Thymus (tissue), 11 donors: Measurements from ENCODE around the gene TGFB2. TPM values are rescaled to one million over a fixed set of nuclear protein-coding genes. Genes with fewer than 3 reads are reported as not detected.

ENCODE experiments used
- DNase-seq, 9 donors: peaks; one replicate each; pipeline ENCODE4 v3.0.0-alpha.2; 2013; ENCODE audit warnings: low spot score in 9 of 9, low read depth in 6 of 9, missing footprints in 1 of 9
- H3K27ac ChIP-seq, 2 donors: one replicate each; pipeline ENCODE4 v1.5.1; 2013; ENCODE audit warnings: control low read depth in 1 of 2, low read depth in 1 of 2, low read length in 1 of 2, mild to moderate bottlenecking in 1 of 2, moderate library complexity in 1 of 2
- H3K27me3 ChIP-seq, 2 donors: one replicate each; pipeline ENCODE4 v1.5.1; 2013; ENCODE audit warnings: low read length in 1 of 2; ENCODE audit not compliant: control insufficient read depth in 2 of 2, insufficient read depth in 1 of 2
- H3K36me3 ChIP-seq, 2 donors: one replicate each; pipeline ENCODE4 v1.5.1; 2013; ENCODE audit warnings: low read length in 1 of 2, mild to moderate bottlenecking in 1 of 2, moderate library complexity in 1 of 2; ENCODE audit not compliant: control insufficient read depth in 2 of 2, insufficient read depth in 2 of 2
- H3K4me1 ChIP-seq, 2 donors: one replicate each; pipeline ENCODE4 v1.5.1; 2013; ENCODE audit warnings: low read length in 2 of 2; ENCODE audit not compliant: control insufficient read depth in 2 of 2, insufficient read depth in 2 of 2
- H3K4me3 ChIP-seq, 2 donors: one replicate each; pipeline ENCODE4 v1.5.1; 2013; ENCODE audit warnings: low read length in 2 of 2, control low read depth in 1 of 2, mild to moderate bottlenecking in 1 of 2
- H3K9me3 ChIP-seq, 2 donors: one replicate each; pipeline ENCODE4 v1.5.1; 2013; ENCODE audit warnings: low read length in 1 of 2, mild to moderate bottlenecking in 1 of 2; ENCODE audit not compliant: control insufficient read depth in 2 of 2, insufficient read depth in 1 of 2
- WGBS: extraction: QIAGEN DNeasy Blood & Tissue Kit; methylation state at CpG from one replicate; pipeline ENCODE4 v1.1.7; 2013; 5-methylcytosine and 5-hydroxymethylcytosine counted together
- polyA plus RNA-seq: library from polyadenylated mRNA; stranded (reverse); fragments of 200-250 nt; gene quantifications from one replicate; pipeline ENCODE4 v1.2.3, GENCODE V29; 2013
- total RNA-seq: library from RNA; stranded (reverse); fragments of 120-200 nt; gene quantifications from one replicate; pipeline ENCODE4 v1.2.4, GENCODE V29; 2013
- donor health status: healthy.

TGFB2 gene
- total and polyA plus RNA-seq, 2 donors = 0.94 to 1.6 TPM

GRCh38 chr1:218402786-218403120, 57.6 kb downstream of the TGFB2 start:
- Histone ChIP-seq H3K27ac (no peak overlapping the region), H3K9me3 (no peaks in the 10 kb centered on the region), H3K4me1 (no peaks in the 10 kb centered on the region), H3K4me3 (no peak overlapping the region), H3K36me3 (no peaks in the 10 kb centered on the region), H3K27me3 (no peaks in the 10 kb centered on the region)
- 81% methylated on average over 7 of the region's 7 CpGs for WGBS
- DNase-seq = no peak

GRCh38 chr1:218403300-218403699, 58.2 kb downstream of the TGFB2 start:
- Histone ChIP-seq H3K4me1 (no peaks in the 10 kb centered on the region), H3K4me3 (no peak overlapping the region), H3K27me3 (no peaks in the 10 kb centered on the region), H3K9me3 (no peaks in the 10 kb centered on the region), H3K36me3 (no peaks in the 10 kb centered on the region), H3K27ac (no peak overlapping the region)
- WGBS = 98% methylated on average over 7 of the region's 7 CpGs
- DNase-seq = no peak

- WGBS = 81% methylated on average over 1 of the region's 1 CpG
- no peak for DNase-seq
- Histone ChIP-seq H3K4me3 (no peak overlapping the region), H3K27me3 (no peaks in the 10 kb centered on the region), H3K36me3 (no peaks in the 10 kb centered on the region), H3K9me3 (no peaks in the 10 kb centered on the region), H3K27ac (no peak overlapping the region), H3K4me1 (no peaks in the 10 kb centered on the region)
Observed at GRCh38 chr1:218407630-218408029, 62.5 kb downstream of the TGFB2 start.

DNA sequence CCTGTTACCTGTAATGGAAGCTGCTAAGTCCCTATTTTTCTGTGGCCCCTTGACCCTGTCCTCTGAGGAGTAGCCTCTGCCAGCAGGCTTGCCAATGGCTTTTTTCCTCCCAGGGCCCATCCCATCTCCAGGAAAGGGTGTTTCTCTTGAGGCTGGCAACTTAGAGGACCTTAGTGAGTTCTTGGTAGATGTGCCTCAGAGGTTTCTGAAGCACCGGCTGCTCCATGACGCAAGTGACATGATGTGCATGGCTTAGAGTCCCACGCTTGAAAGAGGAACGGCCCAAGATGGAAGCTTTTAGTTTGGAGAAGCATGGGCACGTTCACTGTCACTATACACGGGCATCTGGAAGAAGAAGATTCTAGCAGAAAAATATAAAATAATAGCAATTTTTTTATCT, 63.0 kb downstream of the TGFB2 start:
- no peak for DNase-seq
- Histone ChIP-seq H3K27ac (no peak overlapping the region), H3K36me3 (no peaks in the 10 kb centered on the region), H3K27me3 (no peaks in the 10 kb centered on the region), H3K4me1 (no peaks in the 10 kb centered on the region), H3K4me3 (no peak overlapping the region), H3K9me3 (no peaks in the 10 kb centered on the region)
- WGBS = 95% methylated on average over 6 of the region's 6 CpGs

- no peaks in the 10 kb centered on the region for H3K36me3 ChIP-seq
- no peak overlapping the region for H3K27ac ChIP-seq
- no peaks in the 10 kb centered on the region for H3K9me3 ChIP-seq
- H3K4me3 ChIP-seq = no peak overlapping the region
- no peaks in the 10 kb centered on the region for H3K27me3 ChIP-seq
- DNase-seq = no peak
- 82% methylated on average over 9 of the region's 9 CpGs for whole genome bisulfite sequencing
- H3K4me1 ChIP-seq = no peaks in the 10 kb centered on the region
Observed at GRCh38 chr1:218408942-218409341, 63.8 kb downstream of the TGFB2 start.

DNA sequence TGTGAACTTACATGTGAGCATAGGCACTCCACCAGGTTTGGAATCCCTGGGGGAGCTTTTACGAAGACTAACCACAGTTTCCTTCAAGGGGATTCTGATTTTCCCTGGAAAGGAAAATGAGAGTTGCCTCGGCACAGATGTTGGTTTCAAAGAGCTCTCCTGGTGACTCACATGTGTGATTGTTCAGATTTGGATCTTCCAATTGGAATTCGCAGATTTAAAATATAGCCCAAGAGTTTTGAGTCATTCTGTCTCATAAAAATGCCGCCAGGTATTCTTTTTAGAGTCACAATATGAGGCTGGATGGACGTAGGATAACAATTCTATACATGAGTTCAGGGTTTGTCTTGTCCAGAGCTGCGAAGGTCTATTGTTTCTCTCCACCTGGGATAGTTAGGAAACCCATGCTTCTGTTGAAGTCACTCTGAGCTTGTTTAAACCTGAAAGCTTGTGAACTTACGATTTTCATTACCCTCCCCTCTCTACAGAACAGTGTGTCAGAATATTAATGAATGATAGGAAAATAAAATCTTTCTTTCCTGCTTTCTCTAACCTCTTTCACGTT, 64.9 kb downstream of the TGFB2 start:
- H3K9me3 ChIP-seq = no peaks in the 10 kb centered on the region

GRCh38 chr1:218411101-218411500, 66.0 kb downstream of the TGFB2 start:
- 82% methylated on average over 1 of the region's 1 CpG for WGBS
- H3K4me1 ChIP-seq = no peaks in the 10 kb centered on the region
- H3K9me3 ChIP-seq = no peaks in the 10 kb centered on the region
- H3K4me3 ChIP-seq = no peak overlapping the region
- no peak for DNase-seq
- H3K36me3 ChIP-seq = no peaks in the 10 kb centered on the region
- no peaks in the 10 kb centered on the region for H3K27me3 ChIP-seq
- no peak overlapping the region for H3K27ac ChIP-seq

More for the DNA sequence above, 64.9 kb downstream of the TGFB2 start:
- Histone ChIP-seq H3K36me3 (no peaks in the 10 kb centered on the region), H3K4me1 (no peaks in the 10 kb centered on the region), H3K27ac (no peak overlapping the region), H3K27me3 (no peaks in the 10 kb centered on the region), H3K4me3 (no peak overlapping the region)
- WGBS = 87% methylated on average over 8 of the region's 8 CpGs
- no peak for DNase-seq

- 96% methylated on average over 7 of the region's 7 CpGs for WGBS
- H3K4me3 ChIP-seq = no peak overlapping the region
- no peaks in the 10 kb centered on the region for H3K4me1 ChIP-seq
- H3K9me3 ChIP-seq = no peaks in the 10 kb centered on the region
- H3K27ac ChIP-seq = no peak overlapping the region
- H3K36me3 ChIP-seq = no peaks in the 10 kb centered on the region
- no peak for DNase-seq
- H3K27me3 ChIP-seq = no peaks in the 10 kb centered on the region
Observed at GRCh38 chr1:218412171-218412570, 67.0 kb downstream of the TGFB2 start.

DNA sequence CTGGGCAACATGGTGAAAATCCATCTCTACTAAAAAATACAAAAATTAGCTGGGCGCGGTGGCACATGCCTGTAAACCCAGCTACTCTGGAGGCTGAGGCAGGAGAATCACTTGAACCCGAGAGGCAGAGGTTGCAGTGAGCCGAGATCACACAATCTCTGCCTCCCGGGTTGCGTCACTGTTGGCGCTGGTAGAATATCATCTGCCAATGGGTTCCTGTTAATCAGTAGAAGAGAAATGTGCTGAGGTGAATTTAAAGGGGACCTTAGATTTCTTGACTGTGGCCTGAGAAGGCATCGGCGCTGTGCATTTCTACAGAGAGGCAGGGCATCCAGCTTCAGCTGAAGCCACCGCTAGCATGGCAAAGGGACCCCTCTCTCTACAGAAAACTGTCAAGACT, 68.0 kb downstream of the TGFB2 start:
- H3K4me3 ChIP-seq = no peak overlapping the region
- H3K9me3 ChIP-seq = no peaks in the 10 kb centered on the region
- no peaks in the 10 kb centered on the region for H3K36me3 ChIP-seq
- DNase-seq = no peak
- H3K27me3 ChIP-seq = no peaks in the 10 kb centered on the region
- 98% methylated on average over 10 of the region's 10 CpGs for WGBS
- no peak overlapping the region for H3K27ac ChIP-seq
- H3K4me1 ChIP-seq = no peaks in the 10 kb centered on the region
